GM19099 (cell line): ENCODE measurements around the gene IDH3A.

Experiments
- POLR2A ChIP-seq: IDR thresholded peaks from 3 replicates; pipeline ENCODE4 v1.6.1; 2011; ENCODE audit warnings: low read depth; ENCODE audit not compliant: insufficient read length; ENCODE audit errors: extremely low read depth

The IDH3A gene

GRCh38 chr15:78171864-78172472 lies 22.8 kb downstream of the IDH3A start:
- no peak for TF ChIP-seq POLR2A

GRCh38 chr15:78174401-78174800 lies 25.2 kb downstream of the IDH3A start:
- no peak for TF ChIP-seq POLR2A

DNA sequence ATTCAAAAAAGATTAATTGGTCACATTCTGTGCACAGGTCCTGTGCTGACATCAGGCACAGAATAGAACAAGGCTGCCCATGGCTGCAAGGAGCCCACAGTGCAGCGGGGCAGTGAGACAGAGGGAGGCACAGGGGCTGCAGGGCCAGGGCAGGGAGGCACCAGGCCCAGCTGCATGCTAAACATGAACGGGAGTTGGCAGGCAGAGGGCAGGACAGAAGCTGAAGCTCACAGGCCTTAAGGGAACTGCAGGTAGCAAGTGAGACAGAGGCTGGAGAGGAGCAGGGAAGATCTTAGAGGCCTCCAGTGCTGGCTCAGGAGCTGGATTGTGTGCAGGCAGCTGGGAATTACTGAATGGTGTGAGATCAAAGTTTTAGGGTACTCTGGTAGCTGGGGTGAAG lies 26.2 kb downstream of the IDH3A start:
- TF ChIP-seq POLR2A: no peak

- TF ChIP-seq POLR2A: no peak
These were observed 28.3 kb downstream of the IDH3A start for GRCh38 chr15:78177447-78177873.

- TF ChIP-seq POLR2A: no peak
These were observed 28.9 kb downstream of the IDH3A start for GRCh38 chr15:78178064-78178463.

- TF ChIP-seq POLR2A: no peak
These were observed 30.2 kb downstream of the IDH3A start for GRCh38 chr15:78179286-78179840.

DNA sequence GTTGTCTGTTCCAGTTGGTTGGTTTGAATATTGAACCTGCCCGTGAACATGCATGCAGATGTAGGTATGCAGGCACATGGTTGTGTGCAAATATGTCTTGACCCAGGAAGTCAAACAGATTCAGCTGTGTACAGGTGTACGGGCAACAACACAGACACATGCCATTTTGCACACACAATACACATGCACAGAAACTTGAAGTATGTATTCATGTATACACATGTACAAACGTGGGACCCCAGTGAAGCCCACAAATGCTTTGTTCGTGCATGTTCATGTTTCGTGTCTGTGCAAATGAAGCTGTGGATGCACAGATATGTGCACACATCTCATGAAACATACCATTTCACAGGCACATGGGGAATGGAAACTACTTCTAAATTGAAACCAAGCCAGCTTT lies 30.7 kb downstream of the IDH3A start:
- TF ChIP-seq POLR2A: no peak

GRCh38 chr15:78182336-78182700 lies 33.2 kb downstream of the IDH3A start:
- TF ChIP-seq POLR2A: no peak

DNA sequence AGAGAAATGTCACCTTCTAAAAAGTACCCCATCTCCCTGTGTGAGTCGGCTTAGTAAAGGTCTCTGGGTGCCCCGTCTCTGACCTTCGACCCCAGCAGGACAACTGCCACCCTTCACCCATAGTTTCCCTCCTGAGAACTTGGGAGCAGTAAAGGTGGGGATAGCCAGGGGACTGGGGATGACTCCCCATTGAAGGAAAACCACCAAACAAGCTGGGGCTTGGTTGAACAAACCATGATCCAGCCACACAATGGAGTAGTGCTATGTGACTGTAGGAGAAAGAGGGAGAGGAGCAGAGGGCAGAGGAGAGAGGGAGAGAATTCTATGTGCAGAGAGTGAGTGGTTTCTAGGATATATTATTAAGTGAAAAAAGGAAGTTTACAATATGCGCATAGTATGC lies 33.7 kb downstream of the IDH3A start:
- no peak for TF ChIP-seq POLR2A

- TF ChIP-seq POLR2A: no peak
These were observed 43.8 kb downstream of the IDH3A start for GRCh38 chr15:78192826-78193594.

DNA sequence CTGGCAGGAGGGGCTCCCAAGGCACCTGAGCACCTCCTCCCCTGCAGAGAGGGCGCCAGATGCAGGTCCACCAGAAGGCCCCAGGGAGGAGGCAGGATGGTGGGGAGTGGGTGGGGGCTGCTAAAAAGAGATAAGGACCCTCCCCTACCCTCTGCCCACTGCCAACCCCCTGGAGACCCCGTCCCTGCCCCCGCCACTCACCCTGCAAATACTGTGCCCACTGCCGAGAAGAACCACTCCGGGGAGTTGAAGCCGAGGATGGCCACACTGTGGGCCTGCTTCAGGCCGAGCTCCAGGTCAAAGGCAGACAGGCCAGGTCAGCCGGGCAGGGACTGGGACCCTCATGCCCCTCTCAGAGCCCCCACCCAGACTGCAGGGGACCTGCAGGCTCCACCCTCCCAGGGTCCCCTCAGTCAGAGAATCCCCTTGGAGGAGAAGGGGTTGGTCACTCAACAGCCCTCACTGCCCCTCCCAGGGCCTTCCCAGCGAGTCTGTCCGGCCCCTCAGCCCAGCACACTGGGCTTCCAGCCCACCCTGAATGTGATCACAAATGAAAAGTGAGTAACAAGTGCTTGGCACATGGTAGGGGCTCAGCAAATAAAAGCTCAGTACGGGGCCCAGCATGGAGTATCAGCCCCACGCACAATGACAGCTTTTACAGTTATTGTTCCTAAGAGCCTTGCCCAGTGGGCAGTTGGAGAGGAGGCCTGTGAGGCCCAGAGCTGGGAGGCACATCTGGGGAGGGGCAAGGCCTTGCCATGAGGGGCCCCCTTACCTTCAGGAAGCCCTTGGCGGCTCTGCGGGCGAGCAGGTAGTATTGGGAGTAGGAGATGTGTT lies 44.8 kb downstream of the IDH3A start:
- no peak for TF ChIP-seq POLR2A

DNA sequence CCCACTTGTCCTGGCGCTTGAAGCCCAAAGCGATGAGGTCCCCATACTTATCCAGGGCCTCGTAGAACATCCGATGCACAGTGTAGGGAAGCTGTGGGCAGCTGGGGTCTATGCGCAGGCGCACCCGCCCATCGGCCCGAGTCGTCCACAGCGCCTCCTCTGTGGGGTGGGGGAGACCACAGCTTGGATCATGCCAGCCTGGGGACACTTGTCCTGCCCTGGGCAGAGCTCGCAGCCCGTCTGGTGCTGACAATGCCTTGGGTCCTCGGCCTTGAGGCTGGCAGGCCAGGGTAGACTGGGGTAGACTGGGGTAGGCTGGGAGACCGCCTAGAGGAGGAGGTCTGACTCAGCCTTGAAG lies 45.4 kb downstream of the IDH3A start:
- TF ChIP-seq POLR2A: no peak

DNA sequence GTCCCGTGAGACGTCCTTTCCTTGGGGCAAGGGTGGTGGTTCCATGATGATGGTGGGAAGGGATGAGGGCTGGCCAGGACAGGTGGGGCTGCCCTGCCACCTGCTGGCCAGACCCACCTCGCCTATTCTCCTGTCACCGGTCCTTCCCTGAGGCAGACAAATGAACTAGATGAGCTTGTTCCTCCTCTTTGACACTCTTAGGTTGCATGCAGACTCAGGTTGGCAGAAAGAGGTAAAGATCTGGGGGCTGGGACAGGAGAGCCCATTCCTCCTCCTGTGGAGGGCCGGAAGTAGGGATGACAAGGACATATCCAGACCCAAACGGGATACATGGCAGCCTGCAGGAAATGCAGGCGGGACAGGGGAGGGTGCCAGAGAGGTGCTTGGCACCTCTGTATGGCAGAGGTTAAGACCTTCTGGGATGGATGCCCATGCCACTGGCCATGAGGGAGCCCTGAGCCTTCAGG lies 46.6 kb downstream of the IDH3A start:
- TF ChIP-seq POLR2A: no peak

DNA sequence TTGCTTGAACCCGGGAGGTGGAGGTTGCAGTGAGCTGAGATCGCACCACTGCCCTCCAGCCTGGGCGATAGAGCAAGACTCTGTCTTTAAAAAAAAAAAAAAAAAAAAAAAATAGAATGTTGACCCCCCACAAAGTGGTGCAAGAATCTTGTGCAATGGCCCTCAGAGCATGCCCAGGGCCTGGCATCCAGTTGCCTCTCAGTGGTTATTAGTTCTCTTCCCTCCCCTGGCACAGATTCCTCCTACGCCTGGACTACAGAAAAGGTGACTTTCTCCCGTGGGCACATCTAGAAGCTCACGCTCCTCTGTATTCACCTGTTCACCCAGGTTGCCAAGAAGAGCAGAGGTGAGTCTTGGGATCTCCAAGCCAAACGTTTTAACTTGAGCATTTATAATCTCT lies 48.5 kb downstream of the IDH3A start:
- TF ChIP-seq POLR2A: no peak

GRCh38 chr15:78200276-78200930 lies 51.2 kb downstream of the IDH3A start:
- no peak for TF ChIP-seq POLR2A
